NB4 (cell line): ENCODE results near the gene CDH26.

Experiments
- CTCF ChIP-seq: IDR thresholded peaks from one replicate; pipeline ENCODE4 v1.5.1; 2012; ENCODE audit warnings: low read depth, low read length
- MAX ChIP-seq: IDR thresholded peaks from 2 replicates; pipeline ENCODE4 v1.6.1; 2011; ENCODE audit warnings: low read depth, low read length

- no peak for TF ChIP-seq CTCF
- peak; percentile 63 for TF ChIP-seq MAX
Observed at GRCh38 chr20:60008130-60008808, 50.0 kb downstream of the CDH26 start.
